ENCODE data around the gene RHOG. TPM values are rescaled to one million over a fixed set of nuclear protein-coding genes. Genes with fewer than 3 reads are reported as not detected.

Gene RHOG
- total and polyA plus RNA-seq, 9 of the 15 experiments (the other 6 are each of a cell fraction or from before 2014, with no cell fraction given), result 22.6 to 162 (median 80.3) TPM

- TF ChIP-seq, protein P1, sequence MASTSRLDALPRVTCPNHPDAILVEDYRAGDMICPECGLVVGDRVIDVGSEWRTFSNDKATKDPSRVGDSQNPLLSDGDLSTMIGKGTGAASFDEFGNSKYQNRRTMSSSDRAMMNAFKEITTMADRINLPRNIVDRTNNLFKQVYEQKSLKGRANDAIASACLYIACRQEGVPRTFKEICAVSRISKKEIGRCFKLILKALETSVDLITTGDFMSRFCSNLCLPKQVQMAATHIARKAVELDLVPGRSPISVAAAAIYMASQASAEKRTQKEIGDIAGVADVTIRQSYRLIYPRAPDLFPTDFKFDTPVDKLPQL (IDR thresholded peaks at IDR 0.05; ENCODE audit: extremely low read depth, insufficient read length), result no peak
- TF ChIP-seq U2AF2 (optimal IDR thresholded peaks at IDR 0.05; ENCODE audit: low read depth, low read length) (no peak), ZNF384 (IDR thresholded peaks at IDR 0.05; ENCODE audit: low read depth, low read length) (peak; percentile 98), CXXC5 (CRISPR knock-in tag; IDR thresholded peaks at IDR 0.05) (peak; percentile 18; the same call in 1 of the 2 replicates), ZNF134 (CRISPR knock-in tag; conservative IDR thresholded peaks at IDR 0.05) (no peak), NR0B1 (IDR thresholded peaks at IDR 0.05; ENCODE audit: partially characterized antibody) (no peak), LEF1 (IDR thresholded peaks at IDR 0.05) (0 out of 2 replicates have a peak, but pooled peaks have one; percentile 43), ZNF324 (CRISPR knock-in tag; IDR thresholded peaks at IDR 0.05) (no peak), ZZZ3 (IDR thresholded peaks at IDR 0.05) (no peak), ATF1 (CRISPR knock-in tag; IDR thresholded peaks at IDR 0.05) (no peak), ATF1 (tag; IDR thresholded peaks at IDR 0.05) (peak; percentile 72), ZNF583 (CRISPR knock-in tag; IDR thresholded peaks at IDR 0.05) (no peak), U2AF1 (optimal IDR thresholded peaks at IDR 0.05; ENCODE audit: low read depth, low read length) (no peak), ZNF212 (CRISPR knock-in tag; IDR thresholded peaks at IDR 0.05) (no peak), TCF7 (IDR thresholded peaks at IDR 0.05; ENCODE audit: borderline replicate concordance) (no peak), HCFC1 (IDR thresholded peaks at IDR 0.05; ENCODE audit: low read depth, low read length) (no peak), BDP1 (IDR thresholded peaks at IDR 0.05; ENCODE audit: insufficient read depth, insufficient read length) (no peak), PRMT5 (CRISPR knock-in tag; IDR thresholded peaks at IDR 0.05) (no peak), MED1 (CRISPR knock-in tag; IDR thresholded peaks at IDR 0.05; ENCODE audit: borderline replicate concordance) (no peak), CBX1 (IDR thresholded peaks at IDR 0.05; ENCODE audit: low read depth) (no peak), MCM5 (IDR thresholded peaks at IDR 0.05; ENCODE audit: low read depth) (no peak), MEIS2 (IDR thresholded peaks at IDR 0.05; ENCODE audit: partially characterized antibody) (no peak), ZC3H4 (CRISPR knock-in tag; IDR thresholded peaks at IDR 0.05; ENCODE audit: borderline replicate concordance) (no peak), TRIM24 (IDR thresholded peaks at IDR 0.05) (0 out of 4 replicates have a peak, but pooled peaks of 1 of the 2 experiments have one; percentile 23)
- TF ChIP-seq, protein P2, sequence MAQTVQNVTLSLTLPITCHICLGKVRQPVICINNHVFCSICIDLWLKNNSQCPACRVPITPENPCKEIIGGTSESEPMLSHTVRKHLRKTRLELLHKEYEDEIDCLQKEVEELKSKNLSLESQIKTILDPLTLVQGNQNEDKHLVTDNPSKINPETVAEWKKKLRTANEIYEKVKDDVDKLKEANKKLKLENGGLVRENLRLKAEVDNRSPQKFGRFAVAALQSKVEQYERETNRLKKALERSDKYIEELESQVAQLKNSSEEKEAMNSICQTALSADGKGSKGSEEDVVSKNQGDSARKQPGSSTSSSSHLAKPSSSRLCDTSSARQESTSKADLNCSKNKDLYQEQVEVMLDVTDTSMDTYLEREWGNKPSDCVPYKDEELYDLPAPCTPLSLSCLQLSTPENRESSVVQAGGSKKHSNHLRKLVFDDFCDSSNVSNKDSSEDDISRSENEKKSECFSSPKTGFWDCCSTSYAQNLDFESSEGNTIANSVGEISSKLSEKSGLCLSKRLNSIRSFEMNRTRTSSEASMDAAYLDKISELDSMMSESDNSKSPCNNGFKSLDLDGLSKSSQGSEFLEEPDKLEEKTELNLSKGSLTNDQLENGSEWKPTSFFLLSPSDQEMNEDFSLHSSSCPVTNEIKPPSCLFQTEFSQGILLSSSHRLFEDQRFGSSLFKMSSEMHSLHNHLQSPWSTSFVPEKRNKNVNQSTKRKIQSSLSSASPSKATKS (CRISPR knock-in tag; IDR thresholded peaks at IDR 0.05), result no peak
- TF ChIP-seq, protein P3, sequence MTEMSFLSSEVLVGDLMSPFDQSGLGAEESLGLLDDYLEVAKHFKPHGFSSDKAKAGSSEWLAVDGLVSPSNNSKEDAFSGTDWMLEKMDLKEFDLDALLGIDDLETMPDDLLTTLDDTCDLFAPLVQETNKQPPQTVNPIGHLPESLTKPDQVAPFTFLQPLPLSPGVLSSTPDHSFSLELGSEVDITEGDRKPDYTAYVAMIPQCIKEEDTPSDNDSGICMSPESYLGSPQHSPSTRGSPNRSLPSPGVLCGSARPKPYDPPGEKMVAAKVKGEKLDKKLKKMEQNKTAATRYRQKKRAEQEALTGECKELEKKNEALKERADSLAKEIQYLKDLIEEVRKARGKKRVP (CRISPR knock-in tag; IDR thresholded peaks at IDR 0.05), result no peak
- TF ChIP-seq, protein P4, sequence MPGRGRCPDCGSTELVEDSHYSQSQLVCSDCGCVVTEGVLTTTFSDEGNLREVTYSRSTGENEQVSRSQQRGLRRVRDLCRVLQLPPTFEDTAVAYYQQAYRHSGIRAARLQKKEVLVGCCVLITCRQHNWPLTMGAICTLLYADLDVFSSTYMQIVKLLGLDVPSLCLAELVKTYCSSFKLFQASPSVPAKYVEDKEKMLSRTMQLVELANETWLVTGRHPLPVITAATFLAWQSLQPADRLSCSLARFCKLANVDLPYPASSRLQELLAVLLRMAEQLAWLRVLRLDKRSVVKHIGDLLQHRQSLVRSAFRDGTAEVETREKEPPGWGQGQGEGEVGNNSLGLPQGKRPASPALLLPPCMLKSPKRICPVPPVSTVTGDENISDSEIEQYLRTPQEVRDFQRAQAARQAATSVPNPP (IDR thresholded peaks at IDR 0.05; ENCODE audit: borderline replicate concordance, insufficient read depth, insufficient read length), result no peak
These were observed 25.4 kb upstream of the RHOG start (continued) for GRCh38 chr11:3866206-3866605.

All from K562 (cell line).